Fibroblast of villous mesenchyme (primary cell): Measurements from ENCODE around the gene FAM131B. TPM values are rescaled to one million over a fixed set of nuclear protein-coding genes. Genes with fewer than 3 reads are reported as not detected.

Source experiments
- DNase-seq: peaks from one replicate; pipeline ENCODE4 v3.0.0-alpha.2; 2010; ENCODE audit warnings: low read depth
- H3K4me3 ChIP-seq: 2 replicates; pipeline ENCODE4 v1.5.1; 2011; ENCODE audit warnings: low read depth, mild to moderate bottlenecking, low read length
- total RNA-seq: library from RNA; depleted of rRNA; stranded (reverse); fragments of >200 nt; gene quantifications from 2 replicates; pipeline ENCODE4 v1.2.3, GENCODE V29; 2012
- TF ChIP-seq, protein P1 (sequence below): IDR thresholded peaks from 2 replicates; pipeline ENCODE4 v1.5.1; 2012; ENCODE audit warnings: low read depth, mild to moderate bottlenecking, low read length; ENCODE audit not compliant: insufficient read depth

Gene FAM131B
- total RNA-seq, 1 donor: 2.2 TPM

DNA sequence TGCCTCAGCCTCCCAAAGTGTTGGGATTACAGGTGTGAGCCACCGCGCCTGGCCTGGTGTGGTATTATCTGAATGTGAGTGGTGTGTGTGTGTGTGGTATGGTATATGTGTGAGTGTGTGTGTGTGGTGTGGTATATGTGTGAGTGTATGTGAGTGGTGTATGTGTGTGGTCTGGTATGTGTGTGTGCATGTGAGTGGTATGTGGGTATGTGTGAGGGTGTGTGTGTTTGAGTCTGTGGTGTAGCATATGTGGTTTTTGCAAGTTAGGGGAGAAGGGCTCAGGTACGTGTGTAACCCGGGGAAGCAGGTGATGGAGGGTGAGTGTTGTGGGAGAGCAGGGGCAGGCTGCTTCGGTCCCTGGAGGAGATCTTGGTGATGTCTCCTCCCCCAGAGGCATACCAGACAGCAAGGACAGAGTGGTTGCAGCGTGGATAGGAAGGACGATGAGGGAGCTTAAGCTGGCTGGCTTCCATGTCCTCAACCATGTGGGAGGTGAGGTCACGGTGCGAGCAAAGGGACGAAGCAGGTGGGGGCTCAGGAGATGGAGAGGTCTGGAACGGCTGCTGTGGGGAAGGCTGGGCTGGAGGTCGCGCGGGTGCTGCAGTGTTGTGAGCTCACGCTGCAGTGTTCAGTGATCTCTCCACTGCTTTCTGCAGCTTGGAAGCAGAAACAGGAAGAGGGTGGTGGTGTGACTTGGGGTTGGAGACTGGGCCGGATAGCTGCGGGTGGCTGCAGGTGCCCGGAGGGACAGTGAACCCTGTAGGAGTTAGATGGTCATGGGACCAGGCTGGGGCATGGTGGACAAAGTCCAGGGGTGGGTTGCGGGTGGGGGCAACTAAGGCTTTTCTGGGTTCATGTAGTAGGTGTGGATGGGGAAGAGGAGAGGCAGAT, 23.6 kb upstream of the FAM131B start:
- TF ChIP-seq, protein P1, sequence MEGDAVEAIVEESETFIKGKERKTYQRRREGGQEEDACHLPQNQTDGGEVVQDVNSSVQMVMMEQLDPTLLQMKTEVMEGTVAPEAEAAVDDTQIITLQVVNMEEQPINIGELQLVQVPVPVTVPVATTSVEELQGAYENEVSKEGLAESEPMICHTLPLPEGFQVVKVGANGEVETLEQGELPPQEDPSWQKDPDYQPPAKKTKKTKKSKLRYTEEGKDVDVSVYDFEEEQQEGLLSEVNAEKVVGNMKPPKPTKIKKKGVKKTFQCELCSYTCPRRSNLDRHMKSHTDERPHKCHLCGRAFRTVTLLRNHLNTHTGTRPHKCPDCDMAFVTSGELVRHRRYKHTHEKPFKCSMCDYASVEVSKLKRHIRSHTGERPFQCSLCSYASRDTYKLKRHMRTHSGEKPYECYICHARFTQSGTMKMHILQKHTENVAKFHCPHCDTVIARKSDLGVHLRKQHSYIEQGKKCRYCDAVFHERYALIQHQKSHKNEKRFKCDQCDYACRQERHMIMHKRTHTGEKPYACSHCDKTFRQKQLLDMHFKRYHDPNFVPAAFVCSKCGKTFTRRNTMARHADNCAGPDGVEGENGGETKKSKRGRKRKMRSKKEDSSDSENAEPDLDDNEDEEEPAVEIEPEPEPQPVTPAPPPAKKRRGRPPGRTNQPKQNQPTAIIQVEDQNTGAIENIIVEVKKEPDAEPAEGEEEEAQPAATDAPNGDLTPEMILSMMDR: no peak
- H3K4me3 ChIP-seq: peak overlapping the region; percentile 5
- DNase-seq: no peak

DNA sequence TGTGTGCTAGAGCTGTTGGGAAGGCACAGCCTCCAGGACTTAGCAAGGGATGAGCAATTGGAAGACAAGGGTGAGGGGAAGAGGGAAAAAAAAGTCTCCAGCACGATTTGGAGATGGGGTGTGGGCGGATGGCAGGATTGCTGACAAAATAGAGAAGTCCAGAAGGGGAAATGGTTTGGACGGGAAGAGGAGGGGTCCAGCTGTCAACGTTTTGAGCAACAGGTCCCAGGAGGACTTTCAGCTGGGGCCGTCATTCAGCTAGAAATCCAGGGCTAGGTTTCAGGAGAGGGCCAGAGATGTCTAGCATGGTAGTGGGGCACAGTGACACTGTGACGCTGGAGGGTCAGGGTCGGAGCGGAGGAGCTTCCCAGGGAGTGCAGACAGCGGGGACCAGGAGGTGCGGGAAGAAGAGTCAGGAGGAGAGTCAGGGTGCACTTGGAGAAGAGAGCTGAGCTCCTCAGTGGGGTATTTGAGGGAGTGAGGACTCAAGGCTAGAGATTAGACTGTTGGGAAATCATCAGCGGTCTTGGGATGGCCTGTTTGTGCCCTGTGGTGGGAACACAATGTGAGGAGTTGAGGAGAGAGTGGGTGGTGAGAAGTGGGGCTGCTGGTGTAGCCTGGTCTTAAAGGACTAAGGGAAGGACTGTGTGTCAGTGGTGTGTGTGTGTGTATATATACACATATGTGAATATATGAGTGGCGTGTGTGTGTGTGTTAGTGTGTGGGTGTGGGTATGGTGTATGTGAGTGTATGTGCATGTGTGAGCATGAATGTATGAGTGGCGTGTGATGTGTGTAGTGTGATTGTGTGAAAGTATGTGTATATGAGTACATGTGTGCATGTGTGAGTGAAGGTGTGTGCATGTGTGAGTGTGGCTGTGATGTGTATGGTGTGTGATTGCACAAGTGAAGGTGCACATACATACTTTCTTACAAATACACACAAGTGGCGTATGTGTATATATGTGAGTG, 22.4 kb upstream of the FAM131B start:
- TF ChIP-seq, protein P1: no peak
- peak overlapping the region; percentile 95 for H3K4me3 ChIP-seq
- peak; percentile 66 for DNase-seq

DNA sequence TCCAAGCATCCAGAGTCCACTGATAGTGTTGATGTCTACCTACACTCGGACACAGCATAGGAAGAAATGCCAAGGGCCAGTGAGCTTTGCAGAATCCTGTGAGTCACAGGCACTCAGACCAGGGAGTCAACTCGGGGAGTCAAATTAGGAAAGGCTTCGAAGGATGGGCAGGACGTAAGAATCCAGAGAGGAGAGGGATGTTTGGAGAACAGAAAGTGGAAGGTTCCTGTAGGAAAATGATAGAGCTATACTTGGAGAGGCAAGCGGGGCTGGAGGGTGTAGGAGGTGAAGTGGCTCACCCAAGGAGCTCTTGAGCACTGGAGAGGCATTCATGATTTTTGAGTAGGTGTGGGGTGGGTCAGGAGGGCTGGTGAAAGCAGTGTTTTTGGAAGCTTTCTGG, 21.6 kb upstream of the FAM131B start:
- peak; percentile 62 for DNase-seq
- TF ChIP-seq, protein P1: no peak
- H3K4me3 ChIP-seq: peak overlapping the region; percentile 95

DNA sequence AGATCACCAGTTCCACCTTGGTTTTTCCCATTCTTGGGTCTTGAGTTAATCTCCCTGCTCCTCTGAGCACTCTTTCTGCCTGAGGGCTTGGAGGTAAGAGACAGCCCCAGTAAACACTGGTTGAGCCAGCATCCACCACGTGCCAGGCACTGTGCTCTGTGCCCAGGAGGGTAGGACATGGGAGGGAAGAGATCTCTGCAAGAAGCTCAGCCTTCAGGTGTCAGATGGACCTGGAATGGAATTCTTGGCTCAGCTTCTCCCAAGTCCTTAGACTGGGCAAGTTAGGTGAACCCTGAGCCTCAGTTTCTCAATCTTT, 21.1 kb upstream of the FAM131B start:
- DNase-seq: no peak
- peak overlapping the region; percentile 95 for H3K4me3 ChIP-seq

DNA sequence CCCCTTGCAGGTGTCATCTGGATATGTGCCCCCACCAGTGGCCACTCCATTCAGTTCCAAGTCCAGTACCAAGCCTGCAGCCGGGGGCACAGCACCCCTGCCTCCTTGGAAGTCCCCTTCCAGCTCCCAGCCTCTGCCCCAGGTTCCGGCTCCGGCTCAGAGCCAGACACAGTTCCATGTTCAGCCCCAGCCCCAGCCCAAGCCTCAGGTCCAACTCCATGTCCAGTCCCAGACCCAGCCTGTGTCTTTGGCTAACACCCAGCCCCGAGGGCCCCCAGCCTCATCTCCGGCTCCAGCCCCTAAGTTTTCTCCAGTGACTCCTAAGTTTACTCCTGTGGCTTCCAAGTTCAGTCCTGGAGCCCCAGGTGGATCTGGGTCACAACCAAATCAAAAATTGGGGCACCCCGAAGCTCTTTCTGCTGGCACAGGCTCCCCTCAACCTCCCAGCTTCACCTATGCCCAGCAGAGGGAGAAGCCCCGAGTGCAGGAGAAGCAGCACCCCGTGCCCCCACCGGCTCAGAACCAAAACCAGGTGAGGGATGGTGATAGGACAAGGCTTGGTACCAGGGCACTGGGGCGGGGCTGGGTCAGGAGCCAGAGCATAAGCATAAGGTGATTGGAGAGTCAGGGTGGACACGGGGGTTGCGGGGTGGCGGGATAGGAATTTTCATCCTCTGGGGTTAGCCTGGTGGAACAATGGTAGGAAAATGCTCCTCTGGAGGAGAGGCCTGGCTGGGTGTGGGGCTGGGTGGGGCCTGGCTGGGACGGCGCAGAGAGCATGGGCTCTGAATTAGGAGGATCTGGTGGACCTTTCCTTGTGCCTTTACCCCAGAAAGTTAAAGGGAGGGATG, 20.5 kb upstream of the FAM131B start:
- peak overlapping the region; percentile 95 for H3K4me3 ChIP-seq
- TF ChIP-seq, protein P1: no peak
- no peak for DNase-seq

More for the DNA sequence above, 21.1 kb upstream of the FAM131B start:
- TF ChIP-seq, protein P1: no peak
